Panc1 (cell line): ENCODE results near the gene MSMB.
"Not testable (repeated sequence)": the region's sequence is repeated elsewhere in the genome, so short reads cannot be mapped to it uniquely, and the experiment has no call there.

Source experiments
- POLR2AphosphoS5 ChIP-seq: IDR thresholded peaks from 2 replicates; pipeline ENCODE4 v1.6.1; 2012; ENCODE audit warnings: mild to moderate bottlenecking, low read depth, low read length, moderate library complexity
- SIN3A ChIP-seq: IDR thresholded peaks from 2 replicates; pipeline ENCODE4 v1.6.1; 2012; ENCODE audit warnings: low read depth, mild to moderate bottlenecking, low read length, moderate library complexity, borderline replicate concordance; ENCODE audit not compliant: insufficient read depth
- TF ChIP-seq, protein P1 (sequence below): fragments of 450-650 bp; IDR thresholded peaks from 2 replicates; pipeline ENCODE4 v1.5.1; 2017; ENCODE audit warnings: mild to moderate bottlenecking

DNA sequence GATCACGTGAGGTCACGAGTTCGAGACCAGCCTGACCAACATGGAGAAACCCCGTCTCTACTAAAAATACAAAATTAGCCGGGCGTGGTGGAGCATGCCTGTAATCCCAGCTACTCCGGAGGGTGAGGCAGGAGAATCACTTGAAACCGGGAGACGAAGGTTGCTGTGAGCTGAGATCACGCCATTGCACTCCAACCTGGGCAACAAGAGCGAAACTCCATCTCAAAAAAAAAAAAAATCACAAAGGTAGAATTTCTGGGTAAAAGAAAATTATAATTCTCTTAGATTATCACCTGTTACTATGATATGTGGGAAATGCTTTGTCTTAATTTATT lies 3.4 kb upstream of the MSMB start:
- TF ChIP-seq POLR2AphosphoS5, SIN3A: not testable (repeated sequence)
- TF ChIP-seq, protein P1, sequence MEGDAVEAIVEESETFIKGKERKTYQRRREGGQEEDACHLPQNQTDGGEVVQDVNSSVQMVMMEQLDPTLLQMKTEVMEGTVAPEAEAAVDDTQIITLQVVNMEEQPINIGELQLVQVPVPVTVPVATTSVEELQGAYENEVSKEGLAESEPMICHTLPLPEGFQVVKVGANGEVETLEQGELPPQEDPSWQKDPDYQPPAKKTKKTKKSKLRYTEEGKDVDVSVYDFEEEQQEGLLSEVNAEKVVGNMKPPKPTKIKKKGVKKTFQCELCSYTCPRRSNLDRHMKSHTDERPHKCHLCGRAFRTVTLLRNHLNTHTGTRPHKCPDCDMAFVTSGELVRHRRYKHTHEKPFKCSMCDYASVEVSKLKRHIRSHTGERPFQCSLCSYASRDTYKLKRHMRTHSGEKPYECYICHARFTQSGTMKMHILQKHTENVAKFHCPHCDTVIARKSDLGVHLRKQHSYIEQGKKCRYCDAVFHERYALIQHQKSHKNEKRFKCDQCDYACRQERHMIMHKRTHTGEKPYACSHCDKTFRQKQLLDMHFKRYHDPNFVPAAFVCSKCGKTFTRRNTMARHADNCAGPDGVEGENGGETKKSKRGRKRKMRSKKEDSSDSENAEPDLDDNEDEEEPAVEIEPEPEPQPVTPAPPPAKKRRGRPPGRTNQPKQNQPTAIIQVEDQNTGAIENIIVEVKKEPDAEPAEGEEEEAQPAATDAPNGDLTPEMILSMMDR = not testable (repeated sequence)
